ENCODE measurements around the gene HOXB2. TPM values are rescaled to one million over a fixed set of nuclear protein-coding genes. Genes with fewer than 3 reads are reported as not detected.

Gene HOXB2
- total RNA-seq, 3 donors from 2014 or later (not counting 1 experiment from before 2014, with no cell fraction given), result 21.6 to 30.5 (median 24.7) TPM

- Histone ChIP-seq H3K36me3 (ENCODE audit: control insufficient read depth, insufficient read depth, low read length) (peaks cover 2% of the 10 kb centered on the region), H3K9me3 (ENCODE audit: control insufficient read depth, insufficient read depth, low read length) (no peaks in the 10 kb centered on the region), H3K27me3 (ENCODE audit: control insufficient read depth, insufficient read depth, low read length) (no peaks in the 10 kb centered on the region), H3K4me1 (ENCODE audit: control insufficient read depth, insufficient read depth, low read length) (peaks cover 25% of the 10 kb centered on the region), H3K4me3 (ENCODE audit: low read length) (no peak overlapping the region), H3K27ac (ENCODE audit: low read length) (no peak overlapping the region)
- Mint-ChIP-seq H3K4me3 (no peak overlapping the region), H3K27ac (no peak overlapping the region), H3K36me3 (no peaks in the 10 kb centered on the region), H3K4me1 (peaks cover 32 to 44% of the 10 kb centered on the region in 2 donors), H3K27me3 (ENCODE audit: low read depth in 2 of 2) (peaks cover 0 to 9% of the 10 kb centered on the region in 2 donors), H3K9me3 (no peaks in the 10 kb centered on the region)
- no peak for DNase-seq
- 92% methylated on average over 2 of the region's 11 CpGs for WGBS (ENCODE audit: insufficient coverage)
- TF ChIP-seq CTCF (IDR thresholded peaks at IDR 0.05), result no peak
- no peak for ATAC-seq
- intact Hi-C loops (cut with micrococcal nuclease), result no loop called here
These were observed 7.7 kb upstream of the HOXB2 start for GRCh38 chr17:48552466-48553189.

GRCh38 chr17:48551596-48552465, 6.9 kb upstream of the HOXB2 start:
- H3K9me3 ChIP-seq (ENCODE audit: control insufficient read depth, insufficient read depth, low read length), result no peaks in the 10 kb centered on the region
- DNase-seq (no peak), ATAC-seq (no peak)
- H3K4me1 ChIP-seq (ENCODE audit: control insufficient read depth, insufficient read depth, low read length), result peaks cover 33% of the 10 kb centered on the region
- Mint-ChIP-seq H3K27ac (no peak overlapping the region), H3K4me3 (no peak overlapping the region), H3K9me3 (no peaks in the 10 kb centered on the region), H3K27me3 (ENCODE audit: low read depth in 2 of 2) (peaks cover 0 to 9% of the 10 kb centered on the region in 2 donors), H3K36me3 (no peaks in the 10 kb centered on the region), H3K4me1 (peaks cover 34 to 48% of the 10 kb centered on the region in 2 donors)
- H3K36me3 ChIP-seq (ENCODE audit: control insufficient read depth, insufficient read depth, low read length), result peaks cover 2% of the 10 kb centered on the region
- H3K27ac ChIP-seq (ENCODE audit: low read length), result no peak overlapping the region
- no peak for TF ChIP-seq CTCF (IDR thresholded peaks at IDR 0.05)
- no peak overlapping the region for H3K4me3 ChIP-seq (ENCODE audit: low read length)
- no peaks in the 10 kb centered on the region for H3K27me3 ChIP-seq (ENCODE audit: control insufficient read depth, insufficient read depth, low read length)
- 93% methylated on average over 47 of the region's 47 CpGs for WGBS (ENCODE audit: insufficient coverage)
- intact Hi-C loops (cut with micrococcal nuclease), result no loop called here

GRCh38 chr17:48551214-48551555, 6.3 kb upstream of the HOXB2 start:
- Histone ChIP-seq H3K9me3 (ENCODE audit: control insufficient read depth, insufficient read depth, low read length) (no peaks in the 10 kb centered on the region), H3K36me3 (ENCODE audit: control insufficient read depth, insufficient read depth, low read length) (peaks cover 2% of the 10 kb centered on the region), H3K4me3 (ENCODE audit: low read length) (no peak overlapping the region), H3K27me3 (ENCODE audit: control insufficient read depth, insufficient read depth, low read length) (no peaks in the 10 kb centered on the region), H3K27ac (ENCODE audit: low read length) (no peak overlapping the region), H3K4me1 (ENCODE audit: control insufficient read depth, insufficient read depth, low read length) (peaks cover 38% of the 10 kb centered on the region)
- no peak for DNase-seq
- 98% methylated on average over 18 of the region's 19 CpGs for WGBS (ENCODE audit: insufficient coverage)
- Mint-ChIP-seq H3K9me3 (no peaks in the 10 kb centered on the region), H3K36me3 (no peaks in the 10 kb centered on the region), H3K4me3 (no peak overlapping the region), H3K27me3 (ENCODE audit: low read depth in 2 of 2) (peaks cover 0 to 10% of the 10 kb centered on the region in 2 donors), H3K27ac (no peak overlapping the region), H3K4me1 (peaks cover 41 to 47% of the 10 kb centered on the region in 2 donors)
- intact Hi-C loops (cut with micrococcal nuclease), result no loop called here
- TF ChIP-seq CTCF (IDR thresholded peaks at IDR 0.05), result no peak
- ATAC-seq, result no peak
